GM23248 (cell line): ENCODE results near the gene PLXDC2. TPM values are rescaled to one million over a fixed set of nuclear protein-coding genes. Genes with fewer than 3 reads are reported as not detected.
"Not testable (repeated sequence)": the region's sequence is repeated elsewhere in the genome, so short reads cannot be mapped to it uniquely, and the experiment has no call there.

Experiments
- DNase-seq: peaks from one replicate; pipeline ENCODE4 v3.0.0-alpha.2; 2015
- H2AFZ ChIP-seq: fragments of 200-600 bp; sonication (generic); 2 replicates; pipeline ENCODE4 v1.6.1; 2016; ENCODE audit warnings: antibody characterized with exemption
- H3F3A ChIP-seq: fragments of 200-600 bp; sonication (generic); 2 replicates; pipeline ENCODE4 v1.6.1; 2016; ENCODE audit warnings: mild to moderate bottlenecking, antibody characterized with exemption, mixed run types; ENCODE audit not compliant: insufficient read depth
- H3K27ac ChIP-seq: fragments of 200-600 bp; sonication (generic); 2 replicates; pipeline ENCODE4 v1.5.1; 2016; ENCODE audit warnings: mild to moderate bottlenecking
- H3K27me3 ChIP-seq: fragments of 200-600 bp; sonication (generic); replicated peaks from 2 replicates; pipeline ENCODE4 v1.6.1; 2016; ENCODE audit warnings: mild to moderate bottlenecking; ENCODE audit not compliant: insufficient read depth
- H3K36me3 ChIP-seq: fragments of 200-600 bp; sonication (generic); 2 replicates; pipeline ENCODE4 v1.6.1; 2016; ENCODE audit warnings: low read depth, mild to moderate bottlenecking
- H3K4me1 ChIP-seq: fragments of 200-600 bp; sonication (generic); 2 replicates; pipeline ENCODE4 v1.6.1; 2016; ENCODE audit warnings: mild to moderate bottlenecking; ENCODE audit not compliant: insufficient read depth
- H3K4me2 ChIP-seq: fragments of 200-600 bp; sonication (generic); one replicate; pipeline ENCODE4 v1.6.1; 2016; ENCODE audit warnings: mild to moderate bottlenecking; ENCODE audit not compliant: unreplicated experiment
- H3K4me3 ChIP-seq: fragments of 200-600 bp; sonication (generic); 2 replicates; pipeline ENCODE4 v1.5.1; 2016; ENCODE audit warnings: mild to moderate bottlenecking
- H3K79me2 ChIP-seq: fragments of 200-600 bp; sonication (generic); 2 replicates; pipeline ENCODE4 v1.6.1; 2016; ENCODE audit warnings: mild to moderate bottlenecking; ENCODE audit not compliant: insufficient read depth
- H3K9ac ChIP-seq: fragments of 200-600 bp; sonication (generic); 2 replicates; pipeline ENCODE4 v1.6.1; 2016; ENCODE audit warnings: mild to moderate bottlenecking
- H3K9me2 ChIP-seq: fragments of 200-600 bp; sonication (generic); 2 replicates; pipeline ENCODE4 v1.6.1; 2016; ENCODE audit warnings: mixed run types, mild to moderate bottlenecking, moderate library complexity; ENCODE audit not compliant: insufficient read depth
- H3K9me3 ChIP-seq: fragments of 200-600 bp; sonication (generic); one replicate; pipeline ENCODE4 v1.6.1; 2017; ENCODE audit warnings: low read depth
- H4K20me1 ChIP-seq: fragments of 200-600 bp; sonication (generic); 2 replicates; pipeline ENCODE4 v1.6.0; 2016; ENCODE audit not compliant: insufficient read depth
- EZH2 ChIP-seq: fragments of 200-600 bp; sonication (generic); IDR thresholded peaks from 2 replicates; pipeline ENCODE4 v1.6.1; 2018; ENCODE audit warnings: antibody characterized with exemption, mild to moderate bottlenecking; ENCODE audit not compliant: insufficient read depth, poor library complexity, severe bottlenecking
- EZH2phosphoT487 ChIP-seq: fragments of 200-600 bp; sonication (generic); IDR thresholded peaks from 2 replicates; pipeline ENCODE4 v1.6.1; 2018; ENCODE audit warnings: antibody characterized with exemption, moderate library complexity, mild to moderate bottlenecking, low read depth; ENCODE audit not compliant: insufficient read depth
- WGBS, 2 experiments: methylation state at CpG; one replicate each; pipeline ENCODE4 v1.1.6; 2015 to 2017; ENCODE audit warnings: low lambda C conversion rate in 2 of 2, low coverage in 1 of 2; ENCODE audit errors: missing lambda C conversion rate in 2 of 2; 5-methylcytosine and 5-hydroxymethylcytosine counted together
- in situ Hi-C: fragments of 300-500 bp; cut with MboI; formaldehyde crosslinking; loops from 2 replicates; pipeline ENCODE4 v1.15.0; 2020
- polyA plus RNA-seq: library from polyadenylated mRNA; unstranded; fragments of >200 nt; fragmentation: Nextera tagmentation; extraction: Ambion mirVana; gene quantifications from 2 replicates; pipeline ENCODE4 v1.2.1, GENCODE V29; 2016
- total RNA-seq: library from RNA; depleted of rRNA; stranded (reverse); fragments of >200 nt; shearing (Covaris generic); gene quantifications from 2 replicates; pipeline ENCODE4 v1.2.3, GENCODE V29; 2014

Gene PLXDC2
- total and polyA plus RNA-seq, 2 experiments from 2014 or later: 0.81 to 2.3 TPM

- no peaks in the 10 kb centered on the region for H3K9me3 ChIP-seq
- H3K79me2 ChIP-seq: no peaks in the 10 kb centered on the region
- H4K20me1 ChIP-seq: no peaks in the 10 kb centered on the region
- no peak for TF ChIP-seq EZH2phosphoT487
- TF ChIP-seq EZH2: no peak
- no peaks in the 10 kb centered on the region for H3K27me3 ChIP-seq
- H3F3A ChIP-seq: no peaks in the 10 kb centered on the region
- WGBS, 2 experiments: 39 to 44% methylated on average over 3 of the region's 3 CpGs
- H3K4me2 ChIP-seq: no peak overlapping the region
- H3K4me1 ChIP-seq: no peaks in the 10 kb centered on the region
- no peaks in the 10 kb centered on the region for H3K36me3 ChIP-seq
- H2AFZ ChIP-seq: no peak overlapping the region
- H3K9ac ChIP-seq: no peak overlapping the region
- DNase-seq: no peak
- in situ Hi-C loops: no loop called here
- no peak overlapping the region for H3K4me3 ChIP-seq
- H3K9me2 ChIP-seq: no peaks in the 10 kb centered on the region
- H3K27ac ChIP-seq: no peak overlapping the region
Observed at GRCh38 chr10:20029523-20029922, 213.3 kb downstream of the PLXDC2 start.

GRCh38 chr10:20033476-20033875, 217.2 kb downstream of the PLXDC2 start:
- no peaks in the 10 kb centered on the region for H3K9me2 ChIP-seq

GRCh38 chr10:20034732-20035131, 218.5 kb downstream of the PLXDC2 start:
- no peak for TF ChIP-seq EZH2phosphoT487
- TF ChIP-seq EZH2: no peak
- no peak for DNase-seq
- Histone ChIP-seq H3K4me3 (no peak overlapping the region), H3K9me3 (no peaks in the 10 kb centered on the region), H3K36me3 (no peaks in the 10 kb centered on the region), H3K27me3 (no peaks in the 10 kb centered on the region), H3K4me1 (no peaks in the 10 kb centered on the region), H4K20me1 (no peaks in the 10 kb centered on the region), H3F3A (no peaks in the 10 kb centered on the region), H3K27ac (no peak overlapping the region), H3K9me2 (no peaks in the 10 kb centered on the region), H3K9ac (no peak overlapping the region), H3K4me2 (no peak overlapping the region), H2AFZ (no peak overlapping the region), H3K79me2 (no peaks in the 10 kb centered on the region)
- in situ Hi-C loops: no loop called here
- 44 to 51% methylated on average over 2 of the region's 2 CpGs for WGBS, 2 experiments

More at GRCh38 chr10:20033476-20033875, 217.2 kb downstream of the PLXDC2 start:
- Histone ChIP-seq H3K9ac (no peak overlapping the region), H3K9me3 (no peaks in the 10 kb centered on the region), H3K4me3 (no peak overlapping the region), H3F3A (no peaks in the 10 kb centered on the region), H3K4me1 (no peaks in the 10 kb centered on the region), H2AFZ (no peak overlapping the region), H3K27ac (no peak overlapping the region), H3K4me2 (no peak overlapping the region), H3K36me3 (no peaks in the 10 kb centered on the region), H4K20me1 (no peaks in the 10 kb centered on the region), H3K79me2 (no peaks in the 10 kb centered on the region), H3K27me3 (no peaks in the 10 kb centered on the region)
- in situ Hi-C loops: no loop called here
- DNase-seq: no peak
- no peak for TF ChIP-seq EZH2
- TF ChIP-seq EZH2phosphoT487: no peak
- WGBS, 2 experiments: 50 to 54% methylated on average over 4 of the region's 4 CpGs

GRCh38 chr10:20040012-20040411, 223.8 kb downstream of the PLXDC2 start:
- Histone ChIP-seq H2AFZ (no peak overlapping the region), H4K20me1 (no peaks in the 10 kb centered on the region), H3F3A (no peaks in the 10 kb centered on the region), H3K9me3 (no peaks in the 10 kb centered on the region), H3K79me2 (no peaks in the 10 kb centered on the region), H3K9ac (no peak overlapping the region), H3K4me2 (no peak overlapping the region), H3K27me3 (no peaks in the 10 kb centered on the region), H3K27ac (no peak overlapping the region), H3K4me3 (no peak overlapping the region), H3K36me3 (no peaks in the 10 kb centered on the region), H3K9me2 (no peaks in the 10 kb centered on the region), H3K4me1 (no peaks in the 10 kb centered on the region)
- WGBS, 2 experiments: 57 to 63% methylated on average over 6 of the region's 6 CpGs
- DNase-seq: no peak
- in situ Hi-C loops: no loop called here
- no peak for TF ChIP-seq EZH2

- Histone ChIP-seq H3K4me1 (no peaks in the 10 kb centered on the region), H3K9me2 (no peaks in the 10 kb centered on the region), H3K9me3 (no peaks in the 10 kb centered on the region), H3K9ac (no peak overlapping the region), H3K36me3 (no peaks in the 10 kb centered on the region), H3K27me3 (no peaks in the 10 kb centered on the region), H3F3A (no peaks in the 10 kb centered on the region), H2AFZ (no peak overlapping the region), H3K79me2 (no peaks in the 10 kb centered on the region), H3K4me2 (no peak overlapping the region), H4K20me1 (no peaks in the 10 kb centered on the region), H3K27ac (no peak overlapping the region), H3K4me3 (no peak overlapping the region)
- TF ChIP-seq EZH2 (no peak), EZH2phosphoT487 (no peak)
- DNase-seq: no peak
- in situ Hi-C loops: no loop called here
- 40 to 41% methylated on average over 3 of the region's 3 CpGs for WGBS, 2 experiments
Observed at GRCh38 chr10:20041931-20042330, 225.7 kb downstream of the PLXDC2 start.

- H3K79me2 ChIP-seq, H3K9me3 ChIP-seq, H3K4me3 ChIP-seq, H3K4me2 ChIP-seq, H3F3A ChIP-seq, H3K36me3 ChIP-seq, H2AFZ ChIP-seq, H3K27ac ChIP-seq, in situ Hi-C loops, H3K27me3 ChIP-seq, H4K20me1 ChIP-seq, H3K4me1 ChIP-seq, DNase-seq, H3K9ac ChIP-seq, H3K9me2 ChIP-seq: not testable (repeated sequence)
- WGBS, 2 experiments: 68 to 78% methylated on average over 5 of the region's 5 CpGs
Observed at GRCh38 chr10:20045100-20045499, 228.9 kb downstream of the PLXDC2 start.
